GM12878 (cell line): Measurements from ENCODE around the gene CYSLTR1. TPM values are rescaled to one million over a fixed set of nuclear protein-coding genes. Genes with fewer than 3 reads are reported as not detected.

ENCODE experiments used
- ATAC-seq: fragments of 200-7000 bp; cut with Tn5 transposase; 3 replicates; pipeline ENCODE4 v1.9.1; 2020; ENCODE audit warnings: mild to moderate bottlenecking, moderate library complexity
- BruUV-seq: library from RNA; stranded (reverse); fragments of 400-500 nt; replicated peaks from 2 replicates; lab custom pipeline; 2021; lab: Mats Ljungman, UMichigan
- CTCF ChIA-PET: fragments of 300-600 bp; sonication (Branson Sonifier 250); formaldehyde crosslinking; extraction: SDS; loops from one replicate; lab custom pipeline; 2021; ENCODE audit warnings: inconsistent platforms; lab: Yijun Ruan, JAX
- POLR2A ChIA-PET: fragments of 350-600 bp; formaldehyde crosslinking; extraction: SDS; loops from one replicate; lab custom pipeline; 2021; ENCODE audit warnings: inconsistent platforms; lab: Charles Lee
- RAD21 ChIA-PET: fragments of 300-600 bp; sonication (Branson Sonifier 250); formaldehyde crosslinking; loops from one replicate; lab custom pipeline; 2023; ENCODE audit warnings: antibody characterized with exemption; ENCODE audit not compliant: unreplicated experiment; lab: Charles Lee
- SMC1A ChIA-PET: fragments of 300-600 bp; sonication (Branson Sonifier 250); formaldehyde crosslinking; loops from one replicate; lab custom pipeline; 2023; ENCODE audit not compliant: unreplicated experiment, uncharacterized antibody; lab: Charles Lee
- DNase-seq: peaks from one replicate; pipeline ENCODE4 v3.0.0-alpha.2; 2011; ENCODE audit warnings: low read depth, low spot score
- FAIRE-seq: peaks from 3 replicates; lab custom pipeline; 2011; peaks lifted over from hg19 to GRCh38; lab: Jason Lieb, UNC
- H2AFZ ChIP-seq: 2 replicates; pipeline ENCODE4 v1.6.0; 2011; ENCODE audit warnings: low read depth, low read length, control low read depth; ENCODE audit not compliant: control insufficient read depth
- H3K27ac ChIP-seq: 2 replicates; pipeline ENCODE4 v1.5.1; 2011; ENCODE audit warnings: control low read depth; ENCODE audit not compliant: control insufficient read depth, insufficient read depth
- H3K27me3 ChIP-seq, 2 experiments: replicated peaks in 1 of 2; 2 replicates each; pipeline versions ENCODE4 v1.6.0 to v1.6.1; 2011; ENCODE audit warnings: low read length in 1 of 2; ENCODE audit not compliant: control insufficient read depth in 2 of 2, insufficient read depth in 2 of 2
- H3K36me3 ChIP-seq, 2 experiments: 2 replicates each; pipeline ENCODE4 v1.5.1; 2011; ENCODE audit warnings: low read length in 1 of 2; ENCODE audit not compliant: control insufficient read depth in 2 of 2, insufficient read depth in 2 of 2
- H3K4me1 ChIP-seq: 2 replicates; pipeline ENCODE4 v1.6.1; 2011; ENCODE audit warnings: mild to moderate bottlenecking, low read length, moderate library complexity, mixed read lengths; ENCODE audit not compliant: control insufficient read depth, insufficient read depth
- H3K4me2 ChIP-seq: 2 replicates; pipeline ENCODE4 v1.6.0; 2011; ENCODE audit warnings: control low read depth; ENCODE audit not compliant: control insufficient read depth, insufficient read depth
- H3K4me3 ChIP-seq: fragments of 200-600 bp; sonication (generic); 2 replicates; pipeline ENCODE4 v1.5.1; 2016
- H3K79me2 ChIP-seq: 2 replicates; pipeline ENCODE4 v1.6.0; 2011; ENCODE audit warnings: low read length; ENCODE audit not compliant: control insufficient read depth, insufficient read depth
- H3K9ac ChIP-seq: 2 replicates; pipeline ENCODE4 v1.8.0; 2011; ENCODE audit warnings: low read length, control low read depth, mixed read lengths; ENCODE audit not compliant: control insufficient read depth, insufficient read depth
- H3K9me3 ChIP-seq: replicated peaks from 3 replicates; pipeline ENCODE4 v1.5.1; 2011; ENCODE audit warnings: mild to moderate bottlenecking, low read length; ENCODE audit not compliant: control insufficient read depth, insufficient read depth
- H4K20me1 ChIP-seq: 2 replicates; pipeline ENCODE4 v1.6.0; 2011; ENCODE audit not compliant: control insufficient read depth, insufficient read depth
- ASH2L ChIP-seq: fragments of 300-600, 200-600 bp; sonication (generic); IDR thresholded peaks from 2 replicates; pipeline ENCODE4 v1.6.1; 2017; ENCODE audit warnings: low read depth, mild to moderate bottlenecking, borderline replicate concordance
- CHD1 ChIP-seq: IDR thresholded peaks from 2 replicates; pipeline ENCODE4 v1.6.1; 2012; ENCODE audit warnings: low read depth, low read length, improper control_type of control experiment
- CHD4 ChIP-seq: fragments of 200-600 bp; sonication (generic); IDR thresholded peaks from 2 replicates; pipeline ENCODE4 v1.6.1; 2016; ENCODE audit warnings: mild to moderate bottlenecking
- EGR1 ChIP-seq, 2 experiments: IDR thresholded peaks; 1 replicate in 1 of 2; 2 replicates in 1 of 2; pipeline ENCODE4 v1.6.1; 2011 to 2012; ENCODE audit warnings: low read depth in 2 of 2, low read length in 2 of 2, borderline replicate concordance in 1 of 2, mild to moderate bottlenecking in 1 of 2, moderate library complexity in 1 of 2
- EZH2 ChIP-seq: IDR thresholded peaks from 2 replicates; pipeline ENCODE4 v1.6.1; 2012; ENCODE audit warnings: low read depth, mild to moderate bottlenecking, control low read depth, inconsistent platforms, low read length, borderline replicate concordance; ENCODE audit not compliant: control insufficient read depth
- FOS ChIP-seq: IDR thresholded peaks from 3 replicates; pipeline ENCODE4 v1.6.1; 2011; ENCODE audit warnings: borderline replicate concordance; ENCODE audit not compliant: insufficient read length; ENCODE audit errors: extremely low read depth
- GABPA ChIP-seq: IDR thresholded peaks from 2 replicates; pipeline ENCODE4 v1.6.1; 2014; ENCODE audit warnings: antibody characterized with exemption, low read depth, mild to moderate bottlenecking, inconsistent platforms
- IKZF2 ChIP-seq, 2 experiments: fragments of 450-650 bp; IDR thresholded peaks; 2 replicates each; pipeline ENCODE4 v1.6.1; 2017; ENCODE audit warnings: mild to moderate bottlenecking in 2 of 2, moderate library complexity in 2 of 2
- IRF5 ChIP-seq: fragments of 450-650 bp; IDR thresholded peaks from 2 replicates; pipeline ENCODE4 v1.6.1; 2017; ENCODE audit warnings: borderline replicate concordance
- KLF5 ChIP-seq: fragments of 450-650 bp; IDR thresholded peaks from 2 replicates; pipeline ENCODE4 v1.6.1; 2014; ENCODE audit warnings: mild to moderate bottlenecking; ENCODE audit not compliant: partially characterized antibody
- NFYB ChIP-seq: IDR thresholded peaks from 2 replicates; pipeline ENCODE4 v1.6.1; 2011; ENCODE audit warnings: low read depth, mild to moderate bottlenecking, low read length, improper control_type of control experiment, moderate library complexity; ENCODE audit not compliant: insufficient read depth
- NR2C1 ChIP-seq: fragments of 450-650 bp; IDR thresholded peaks from 2 replicates; pipeline ENCODE4 v1.6.1; 2017; ENCODE audit warnings: antibody characterized with exemption, mild to moderate bottlenecking, moderate library complexity
- SMAD1 ChIP-seq: fragments of 450-650 bp; IDR thresholded peaks from 2 replicates; pipeline ENCODE4 v1.6.1; 2018; ENCODE audit warnings: mild to moderate bottlenecking, low read depth; ENCODE audit not compliant: partially characterized antibody
- TAF1 ChIP-seq: IDR thresholded peaks from 2 replicates; pipeline ENCODE4 v1.6.1; 2011; ENCODE audit warnings: mild to moderate bottlenecking, low read depth, low read length, borderline replicate concordance
- TCF12 ChIP-seq: IDR thresholded peaks from 2 replicates; pipeline ENCODE4 v1.6.1; 2011; ENCODE audit warnings: low read depth, mild to moderate bottlenecking, low read length
- YBX1 ChIP-seq: fragments of 450-650 bp; IDR thresholded peaks from 2 replicates; pipeline ENCODE4 v1.6.1; 2016; ENCODE audit warnings: antibody characterized with exemption
- YY1 ChIP-seq: IDR thresholded peaks from 2 replicates; pipeline ENCODE4 v1.6.1; 2011; ENCODE audit warnings: low read depth, mild to moderate bottlenecking, low read length
- in situ Hi-C: fragments of 300-500 bp; cut with MboI; formaldehyde crosslinking; loops from 9 replicates; pipeline ENCODE4 v1.14.3; 2018; ENCODE audit warnings: mixed read lengths
- intact Hi-C: fragments of 100-400 bp; cut with micrococcal nuclease; formaldehyde crosslinking; loops from one replicate; pipeline ENCODE4 v1.14.2; 2022; ENCODE audit not compliant: unreplicated experiment
- polyA plus RNA-seq, 11 experiments: library from polyadenylated mRNA; depleted of rRNA in 4 of 11; unstranded in 6 of 11; stranded (reverse) in 5 of 11; fragments of >200 nt; fragmentation: Nextera tagmentation in 4 of 11; fragmentation: Illumina TruSeq in 1 of 11; extraction: Ambion mirVana in 4 of 11; extraction: Trizol in 1 of 11; gene quantifications; 1 replicate in 1 of 11; 2 replicates in 10 of 11; pipeline versions ENCODE4 v1.2.1 to v1.2.3, GENCODE V29; 2011 to 2016; ENCODE audit warnings: inconsistent platforms in 2 of 11, missing spikeins in 2 of 11, low read depth in 1 of 11
- total RNA-seq, 4 experiments: library from RNA; depleted of rRNA in 3 of 4; stranded (reverse); fragments of >200 nt in 3 of 4; fragmentation: Illumina TruSeq in 1 of 4; extraction: Trizol in 1 of 4; gene quantifications; 2 replicates each; pipeline versions ENCODE4 v1.2.1 to v1.2.3, GENCODE V29; 2013 to 2021
- TF ChIP-seq, protein P1 (sequence below): fragments of 150-350 bp; IDR thresholded peaks from 2 replicates; pipeline ENCODE4 v1.6.1; 2014; ENCODE audit warnings: mild to moderate bottlenecking, low read depth, low read length
- TF ChIP-seq, protein P2 (sequence below): IDR thresholded peaks from 2 replicates; pipeline ENCODE4 v1.6.1; 2011; ENCODE audit warnings: borderline replicate concordance, low read depth, mild to moderate bottlenecking, moderate library complexity, mixed read lengths, low read length; ENCODE audit not compliant: insufficient read depth; ENCODE audit errors: extremely low read length
- TF ChIP-seq, protein P3 (sequence below): fragments of 450-650 bp; IDR thresholded peaks from 2 replicates; pipeline ENCODE4 v1.6.1; 2016; ENCODE audit warnings: mild to moderate bottlenecking

Gene CYSLTR1
- total and polyA plus RNA-seq, 10 of the 15 experiments (the other 5 are each of a cell fraction or from before 2014, with no cell fraction given), result 13.7 to 42.0 (median 24.0) TPM

GRCh38 chrX:78237127-78237526 lies 90.3 kb downstream of the CYSLTR1 start:
- Histone ChIP-seq H2AFZ (no peak overlapping the region), H3K9me3 (no peaks in the 10 kb centered on the region; the same call in 2 of the 3 replicates), H3K27me3 (no peaks in the 10 kb centered on the region), H3K36me3 (no peaks in the 10 kb centered on the region), H3K4me2 (no peak overlapping the region), H4K20me1 (no peaks in the 10 kb centered on the region), H3K4me3 (no peak overlapping the region), H3K79me2 (no peaks in the 10 kb centered on the region), H3K27ac (no peak overlapping the region), H3K9ac (no peak overlapping the region), H3K4me1 (no peaks in the 10 kb centered on the region)
- POLR2A ChIA-PET, result no interaction called here
- SMC1A ChIA-PET, result no interaction called here
- RAD21 ChIA-PET, result no interaction called here
- DNase-seq (no peak), FAIRE-seq (no peak), ATAC-seq (no peak; the same call in 2 of the 3 replicates)
- no peak for TF ChIP-seq GABPA
- no peak for TF ChIP-seq EZH2
- no peak for TF ChIP-seq YY1
- TF ChIP-seq NFYB, result no peak
- TF ChIP-seq ASH2L, result no peak
- no peak for TF ChIP-seq FOS
- TF ChIP-seq SMAD1, result no peak
- TF ChIP-seq TAF1, result no peak
- no peak for TF ChIP-seq TCF12
- TF ChIP-seq, protein P1, sequence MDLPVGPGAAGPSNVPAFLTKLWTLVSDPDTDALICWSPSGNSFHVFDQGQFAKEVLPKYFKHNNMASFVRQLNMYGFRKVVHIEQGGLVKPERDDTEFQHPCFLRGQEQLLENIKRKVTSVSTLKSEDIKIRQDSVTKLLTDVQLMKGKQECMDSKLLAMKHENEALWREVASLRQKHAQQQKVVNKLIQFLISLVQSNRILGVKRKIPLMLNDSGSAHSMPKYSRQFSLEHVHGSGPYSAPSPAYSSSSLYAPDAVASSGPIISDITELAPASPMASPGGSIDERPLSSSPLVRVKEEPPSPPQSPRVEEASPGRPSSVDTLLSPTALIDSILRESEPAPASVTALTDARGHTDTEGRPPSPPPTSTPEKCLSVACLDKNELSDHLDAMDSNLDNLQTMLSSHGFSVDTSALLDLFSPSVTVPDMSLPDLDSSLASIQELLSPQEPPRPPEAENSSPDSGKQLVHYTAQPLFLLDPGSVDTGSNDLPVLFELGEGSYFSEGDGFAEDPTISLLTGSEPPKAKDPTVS, result no peak
- no peak for TF ChIP-seq IKZF2 (IDR thresholded peaks at IDR 0.05)
- no peak for TF ChIP-seq CHD1
- no peak for TF ChIP-seq KLF5
- no peak for TF ChIP-seq IRF5
- TF ChIP-seq NR2C1, result no peak
- TF ChIP-seq, protein P2, sequence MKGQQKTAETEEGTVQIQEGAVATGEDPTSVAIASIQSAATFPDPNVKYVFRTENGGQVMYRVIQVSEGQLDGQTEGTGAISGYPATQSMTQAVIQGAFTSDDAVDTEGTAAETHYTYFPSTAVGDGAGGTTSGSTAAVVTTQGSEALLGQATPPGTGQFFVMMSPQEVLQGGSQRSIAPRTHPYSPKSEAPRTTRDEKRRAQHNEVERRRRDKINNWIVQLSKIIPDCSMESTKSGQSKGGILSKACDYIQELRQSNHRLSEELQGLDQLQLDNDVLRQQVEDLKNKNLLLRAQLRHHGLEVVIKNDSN, result no peak
- TF ChIP-seq YBX1, result no peak
- TF ChIP-seq, protein P3, sequence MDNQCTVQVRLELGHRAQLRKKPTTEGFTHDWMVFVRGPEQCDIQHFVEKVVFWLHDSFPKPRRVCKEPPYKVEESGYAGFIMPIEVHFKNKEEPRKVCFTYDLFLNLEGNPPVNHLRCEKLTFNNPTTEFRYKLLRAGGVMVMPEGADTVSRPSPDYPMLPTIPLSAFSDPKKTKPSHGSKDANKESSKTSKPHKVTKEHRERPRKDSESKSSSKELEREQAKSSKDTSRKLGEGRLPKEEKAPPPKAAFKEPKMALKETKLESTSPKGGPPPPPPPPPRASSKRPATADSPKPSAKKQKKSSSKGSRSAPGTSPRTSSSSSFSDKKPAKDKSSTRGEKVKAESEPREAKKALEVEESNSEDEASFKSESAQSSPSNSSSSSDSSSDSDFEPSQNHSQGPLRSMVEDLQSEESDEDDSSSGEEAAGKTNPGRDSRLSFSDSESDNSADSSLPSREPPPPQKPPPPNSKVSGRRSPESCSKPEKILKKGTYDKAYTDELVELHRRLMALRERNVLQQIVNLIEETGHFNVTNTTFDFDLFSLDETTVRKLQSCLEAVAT, result no peak
- no peak for TF ChIP-seq CHD4
- no peak for TF ChIP-seq EGR1 (IDR thresholded peaks at IDR 0.05; ENCODE audit: borderline replicate concordance in 1 of 2, low read depth in 2 of 2, low read length in 2 of 2)
- intact Hi-C loops (no loop called here), in situ Hi-C loops (no loop called here)
- CTCF ChIA-PET, result no interaction called here
- BruUV-seq, result no TSS peak
